Measurements from ENCODE around the gene VPS13D.

Gene VPS13D

GRCh38 chr1:12409681-12410080 lies 179.9 kb downstream of the VPS13D start:
- no peak for DNase-seq (ENCODE audit: extremely low spot score)
- TF ChIP-seq CTCF (IDR thresholded peaks at IDR 0.05; ENCODE audit: control extremely low read depth, extremely low read depth, low read depth, missing control alignments) = no peak
- POLR2A ChIA-PET = no interaction called here
- CTCF ChIA-PET = no interaction called here

GRCh38 chr1:12410351-12410750 lies 180.5 kb downstream of the VPS13D start:
- DNase-seq (ENCODE audit: extremely low spot score) = no peak
- TF ChIP-seq CTCF (IDR thresholded peaks at IDR 0.05; ENCODE audit: control extremely low read depth, extremely low read depth, low read depth, missing control alignments) = no peak
- ChIA-PET POLR2A (no interaction called here), CTCF (no interaction called here)

- CTCF ChIA-PET = no interaction called here
- TF ChIP-seq CTCF (IDR thresholded peaks at IDR 0.05; ENCODE audit: control extremely low read depth, extremely low read depth, low read depth, missing control alignments) = no peak
- POLR2A ChIA-PET = no interaction called here
- no peak for DNase-seq (ENCODE audit: extremely low spot score)
Measured at GRCh38 chr1:12411098-12411497, 181.3 kb downstream of the VPS13D start.

DNA sequence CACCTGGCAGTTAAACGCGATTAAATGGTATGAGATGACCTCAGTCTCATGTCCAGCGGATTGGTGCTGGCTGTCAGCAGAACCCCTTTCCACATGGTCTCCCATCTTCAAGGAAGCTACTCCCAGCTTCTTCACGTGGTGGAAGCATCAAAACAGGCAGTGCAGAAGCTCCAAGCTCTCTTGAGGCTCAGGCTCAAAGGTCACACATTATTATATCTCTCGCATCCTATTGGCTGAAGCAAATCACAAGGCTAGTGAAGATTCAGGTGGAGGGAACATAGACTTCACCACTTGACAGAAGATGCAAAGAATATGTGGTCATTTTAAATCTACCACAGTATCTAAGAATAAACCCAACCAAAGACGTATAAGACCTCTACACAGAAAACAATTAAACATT lies 181.9 kb downstream of the VPS13D start:
- ChIA-PET CTCF (no interaction called here), POLR2A (no interaction called here)
- DNase-seq (ENCODE audit: extremely low spot score) = no peak
- TF ChIP-seq CTCF (IDR thresholded peaks at IDR 0.05; ENCODE audit: control extremely low read depth, extremely low read depth, low read depth, missing control alignments) = no peak

DNA sequence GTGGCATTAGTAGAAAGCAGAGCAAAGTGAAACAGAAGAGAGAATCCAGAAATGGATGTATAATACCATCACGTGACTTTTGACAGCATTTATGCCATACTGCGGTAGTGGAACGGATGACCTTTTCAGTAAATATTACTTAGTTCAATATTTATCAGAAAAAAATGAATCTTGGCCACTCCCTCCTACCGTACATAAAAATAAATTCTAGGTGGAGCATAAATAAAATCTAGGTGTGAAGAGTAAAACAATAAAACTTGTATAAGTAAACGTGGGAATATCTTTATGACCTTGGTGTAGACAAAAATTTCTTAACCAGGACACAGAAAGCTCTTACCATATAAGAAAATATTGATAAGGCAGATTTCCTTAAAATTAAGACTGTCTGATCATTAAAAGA lies 182.6 kb downstream of the VPS13D start:
- ChIA-PET POLR2A (no interaction called here), CTCF (no interaction called here)
- DNase-seq (ENCODE audit: extremely low spot score) = no peak
- TF ChIP-seq CTCF (IDR thresholded peaks at IDR 0.05; ENCODE audit: control extremely low read depth, extremely low read depth, low read depth, missing control alignments) = no peak

DNA sequence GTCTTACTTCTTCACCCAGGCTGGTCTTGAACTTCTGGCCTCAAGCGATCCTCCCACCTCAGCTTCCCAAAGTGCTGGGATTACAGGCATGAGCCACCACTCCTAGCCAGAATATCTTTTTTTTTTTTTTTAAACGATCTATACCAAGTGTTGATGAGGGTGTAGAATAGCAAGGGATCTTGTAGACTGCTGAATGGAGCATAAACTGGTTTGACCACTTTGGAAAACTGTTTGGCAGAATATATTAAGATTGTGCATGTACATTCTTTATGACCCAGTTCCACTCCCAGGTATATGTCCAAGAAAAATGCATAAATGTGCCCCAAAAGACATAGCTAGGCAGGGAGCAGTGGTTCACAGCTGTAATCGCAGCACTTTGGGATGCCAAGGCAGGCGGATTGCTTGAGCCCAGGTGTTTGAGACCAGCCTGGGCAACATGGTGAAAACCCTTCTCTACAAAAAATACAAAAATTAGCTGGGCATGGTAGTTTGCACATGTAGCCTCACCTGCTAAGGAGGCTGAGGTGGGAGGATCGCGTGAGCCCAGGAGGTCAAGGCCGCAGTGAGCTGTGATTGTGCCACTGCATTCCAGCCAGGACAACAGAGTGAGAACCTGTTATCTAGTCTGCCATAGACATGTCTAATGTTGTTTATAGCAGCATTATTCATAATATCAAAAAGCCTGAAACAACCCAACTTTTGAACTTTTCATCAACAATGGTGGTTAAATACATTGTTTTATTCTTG lies 184.0 kb downstream of the VPS13D start:
- DNase-seq (ENCODE audit: extremely low spot score) = no peak
- POLR2A ChIA-PET = no interaction called here
- no peak for TF ChIP-seq CTCF (IDR thresholded peaks at IDR 0.05; ENCODE audit: control extremely low read depth, extremely low read depth, low read depth, missing control alignments)
- CTCF ChIA-PET = interaction anchor here (0.7 to 2.0 kb wide), 3 partner anchors 10 to 19 kb away, joined by 3 to 6 read pairs (median 3); no protein-coding TSS in a partner anchor
